K562 (cell line): ENCODE data around the gene MRPS15. TPM values are rescaled to one million over a fixed set of nuclear protein-coding genes. Genes with fewer than 3 reads are reported as not detected.
A peak's percentile ranks its signal among the peaks of the same experiment; 100 is the strongest.

Source experiments
- ASH1L ChIP-seq: fragments of 450-650 bp; IDR thresholded peaks from 2 replicates; pipeline ENCODE4 v1.6.1; 2018; ENCODE audit warnings: borderline replicate concordance, mild to moderate bottlenecking, low read depth; ENCODE audit not compliant: partially characterized antibody
- CREB1 ChIP-seq, 2 experiments: sonication (generic) in 1 of 2; formaldehyde crosslinking in 1 of 2; IDR thresholded peaks; 2 replicates each; pipeline versions ENCODE4 v1.6.1 to v1.8.0; 2012 to 2022; ENCODE audit warnings: inconsistent platforms in 1 of 2, mild to moderate bottlenecking in 1 of 2, missing genetic modification reagents in 1 of 2, moderate library complexity in 1 of 2
- FOXM1 ChIP-seq, 2 experiments: fragments of 450-650 bp in 1 of 2; sonication (generic) in 1 of 2; formaldehyde crosslinking in 1 of 2; IDR thresholded peaks; 2 replicates each; pipeline versions ENCODE4 v1.6.1 to v1.9.0; 2017 to 2022; ENCODE audit warnings: low read depth in 2 of 2, mild to moderate bottlenecking in 2 of 2, missing genetic modification reagents in 1 of 2, moderate library complexity in 1 of 2
- GABPB1 ChIP-seq: sonication (generic); formaldehyde crosslinking; IDR thresholded peaks from 2 replicates; pipeline ENCODE4 v1.8.0; 2022; ENCODE audit warnings: mild to moderate bottlenecking, missing genetic modification reagents
- GATA2 ChIP-seq: sonication (generic); formaldehyde crosslinking; IDR thresholded peaks from 2 replicates; pipeline ENCODE4 v1.4.0; 2020; ENCODE audit warnings: mild to moderate bottlenecking, missing genetic modification reagents
- NFATC3 ChIP-seq: fragments of 450-650 bp; IDR thresholded peaks from 2 replicates; pipeline ENCODE4 v1.6.1; 2017; ENCODE audit warnings: mild to moderate bottlenecking
- POLR2B ChIP-seq: fragments of 450-650 bp; IDR thresholded peaks from 2 replicates; pipeline ENCODE4 v1.6.1; 2018; ENCODE audit warnings: low read depth; ENCODE audit not compliant: partially characterized antibody
- POLR2H ChIP-seq: IDR thresholded peaks from 2 replicates; pipeline ENCODE4 v1.6.1; 2016; ENCODE audit warnings: missing genetic modification characterization, low read depth, mild to moderate bottlenecking, control low read depth, missing compliant biosample characterization, moderate library complexity
- ZNF584 ChIP-seq: fragments of 200-800 bp; sonication (Bioruptor generic); IDR thresholded peaks from 2 replicates; pipeline ENCODE4 v1.6.1; 2016; ENCODE audit warnings: low read depth, mild to moderate bottlenecking, missing genetic modification characterization, missing compliant biosample characterization
- polyA plus RNA-seq, 8 experiments: library from polyadenylated mRNA; depleted of rRNA in 4 of 8; stranded (reverse) in 5 of 8; unstranded in 3 of 8; fragments of >200 nt; fragmentation: Nextera tagmentation in 2 of 8; fragmentation: Illumina TruSeq in 1 of 8; extraction: Ambion mirVana in 2 of 8; extraction: Trizol in 1 of 8; gene quantifications; 2 replicates each; pipeline versions ENCODE4 v1.2.1 to v1.2.3, GENCODE V29; 2011 to 2014; ENCODE audit warnings: inconsistent platforms in 1 of 8, missing spikeins in 1 of 8
- total RNA-seq, 7 experiments: library from RNA; depleted of rRNA in 6 of 7; stranded (reverse); fragments of >200 nt in 6 of 7; fragmentation: Illumina TruSeq in 2 of 7; extraction: Trizol in 2 of 7; gene quantifications; 2 replicates each; pipeline versions ENCODE4 v1.2.1 to v1.2.3, GENCODE V29; 2011 to 2021; ENCODE audit warnings: low replicate concordance in 1 of 7
- TF ChIP-seq, protein P1 (sequence below): fragments of 450-650 bp; IDR thresholded peaks from 2 replicates; pipeline ENCODE4 v1.6.1; 2016; ENCODE audit warnings: missing biosample characterization, missing genetic modification characterization
- TF ChIP-seq, protein P2 (sequence below): sonication (generic); formaldehyde crosslinking; IDR thresholded peaks from 2 replicates; pipeline ENCODE4 v1.8.1; 2022; ENCODE audit warnings: missing genetic modification reagents
- TF ChIP-seq, protein P3 (sequence below), 3 experiments: IDR thresholded peaks in 2 of 3; conservative IDR thresholded peaks in 1 of 3; 2 replicates each; pipeline ENCODE4 v1.5.1; 2011 to 2012; ENCODE audit warnings: low read length in 3 of 3, mild to moderate bottlenecking in 3 of 3, control low read depth in 2 of 3, improper control_type of control experiment in 1 of 3, inconsistent platforms in 1 of 3, low read depth in 1 of 3, mixed read lengths in 1 of 3, moderate library complexity in 1 of 3; ENCODE audit not compliant: insufficient read depth in 2 of 3
- TF ChIP-seq, protein P4 (sequence below), 2 experiments: fragments of 450-650 bp; formaldehyde crosslinking in 1 of 2; IDR thresholded peaks; 2 replicates each; pipeline versions ENCODE4 v1.4.0 to v1.6.1; 2014 to 2020; ENCODE audit warnings: mild to moderate bottlenecking in 2 of 2, borderline replicate concordance in 1 of 2, low read depth in 1 of 2

The MRPS15 gene
- total and polyA plus RNA-seq, 9 of the 15 experiments (the other 6 are each of a cell fraction or from before 2014, with no cell fraction given) = 62.9 to 286 (median 149) TPM

DNA sequence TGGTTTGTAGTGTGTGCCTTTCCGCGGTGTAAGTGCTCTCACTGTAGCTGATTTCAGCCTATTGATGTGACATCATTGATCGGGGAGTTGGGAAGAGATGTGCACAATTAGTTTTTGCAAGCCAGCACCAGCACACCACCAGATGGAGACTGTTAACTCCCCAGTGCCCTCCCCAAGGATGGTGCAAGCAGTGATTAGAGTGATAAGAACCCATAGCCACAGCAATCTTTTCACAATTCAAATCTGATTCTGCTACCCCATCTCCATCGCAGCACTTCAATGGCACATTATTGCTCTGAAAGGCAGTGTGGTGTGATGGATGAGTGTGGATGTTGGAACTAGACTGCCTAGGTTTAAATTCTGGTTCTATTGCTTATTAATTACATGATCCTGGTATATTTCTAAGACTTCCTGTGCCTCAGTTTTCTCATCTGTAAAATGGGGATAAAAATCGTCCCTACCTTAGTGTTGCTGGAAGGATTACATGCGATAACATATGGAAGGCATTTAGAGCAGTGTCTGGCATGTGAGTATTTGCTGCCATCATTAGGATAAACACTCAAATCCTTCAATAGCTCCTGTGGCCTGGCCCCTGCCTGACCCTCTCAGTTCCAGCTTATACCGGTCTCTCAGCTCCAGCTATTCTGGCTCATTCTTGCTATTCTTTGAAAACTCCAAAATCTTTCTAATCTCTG is 11.9 kb upstream of the MRPS15 start (continued):
- TF ChIP-seq, protein P1, sequence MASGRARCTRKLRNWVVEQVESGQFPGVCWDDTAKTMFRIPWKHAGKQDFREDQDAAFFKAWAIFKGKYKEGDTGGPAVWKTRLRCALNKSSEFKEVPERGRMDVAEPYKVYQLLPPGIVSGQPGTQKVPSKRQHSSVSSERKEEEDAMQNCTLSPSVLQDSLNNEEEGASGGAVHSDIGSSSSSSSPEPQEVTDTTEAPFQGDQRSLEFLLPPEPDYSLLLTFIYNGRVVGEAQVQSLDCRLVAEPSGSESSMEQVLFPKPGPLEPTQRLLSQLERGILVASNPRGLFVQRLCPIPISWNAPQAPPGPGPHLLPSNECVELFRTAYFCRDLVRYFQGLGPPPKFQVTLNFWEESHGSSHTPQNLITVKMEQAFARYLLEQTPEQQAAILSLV (tag) = no peak
- TF ChIP-seq GATA2 (CRISPR knock-in tag) = 0 out of 2 replicates have a peak, but pooled peaks have one; percentile 22
- no peak for TF ChIP-seq FOXM1 (IDR thresholded peaks at IDR 0.05; ENCODE audit: low read depth)
- TF ChIP-seq FOXM1 (CRISPR knock-in tag; IDR thresholded peaks at IDR 0.05; ENCODE audit: low read depth) = no peak
- TF ChIP-seq NFATC3 = no peak
- TF ChIP-seq, protein P2, sequence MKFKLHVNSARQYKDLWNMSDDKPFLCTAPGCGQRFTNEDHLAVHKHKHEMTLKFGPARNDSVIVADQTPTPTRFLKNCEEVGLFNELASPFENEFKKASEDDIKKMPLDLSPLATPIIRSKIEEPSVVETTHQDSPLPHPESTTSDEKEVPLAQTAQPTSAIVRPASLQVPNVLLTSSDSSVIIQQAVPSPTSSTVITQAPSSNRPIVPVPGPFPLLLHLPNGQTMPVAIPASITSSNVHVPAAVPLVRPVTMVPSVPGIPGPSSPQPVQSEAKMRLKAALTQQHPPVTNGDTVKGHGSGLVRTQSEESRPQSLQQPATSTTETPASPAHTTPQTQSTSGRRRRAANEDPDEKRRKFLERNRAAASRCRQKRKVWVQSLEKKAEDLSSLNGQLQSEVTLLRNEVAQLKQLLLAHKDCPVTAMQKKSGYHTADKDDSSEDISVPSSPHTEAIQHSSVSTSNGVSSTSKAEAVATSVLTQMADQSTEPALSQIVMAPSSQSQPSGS = no peak
- no peak for TF ChIP-seq POLR2B
- no peak for TF ChIP-seq POLR2H (tag)
- TF ChIP-seq GABPB1 (CRISPR knock-in tag) = 0 out of 2 replicates have a peak, but pooled peaks have one; percentile 22
- TF ChIP-seq ASH1L = no peak
- no peak for TF ChIP-seq CREB1 (IDR thresholded peaks at IDR 0.05)
- TF ChIP-seq CREB1 (CRISPR knock-in tag; IDR thresholded peaks at IDR 0.05) = no peak
- TF ChIP-seq, protein P3, sequence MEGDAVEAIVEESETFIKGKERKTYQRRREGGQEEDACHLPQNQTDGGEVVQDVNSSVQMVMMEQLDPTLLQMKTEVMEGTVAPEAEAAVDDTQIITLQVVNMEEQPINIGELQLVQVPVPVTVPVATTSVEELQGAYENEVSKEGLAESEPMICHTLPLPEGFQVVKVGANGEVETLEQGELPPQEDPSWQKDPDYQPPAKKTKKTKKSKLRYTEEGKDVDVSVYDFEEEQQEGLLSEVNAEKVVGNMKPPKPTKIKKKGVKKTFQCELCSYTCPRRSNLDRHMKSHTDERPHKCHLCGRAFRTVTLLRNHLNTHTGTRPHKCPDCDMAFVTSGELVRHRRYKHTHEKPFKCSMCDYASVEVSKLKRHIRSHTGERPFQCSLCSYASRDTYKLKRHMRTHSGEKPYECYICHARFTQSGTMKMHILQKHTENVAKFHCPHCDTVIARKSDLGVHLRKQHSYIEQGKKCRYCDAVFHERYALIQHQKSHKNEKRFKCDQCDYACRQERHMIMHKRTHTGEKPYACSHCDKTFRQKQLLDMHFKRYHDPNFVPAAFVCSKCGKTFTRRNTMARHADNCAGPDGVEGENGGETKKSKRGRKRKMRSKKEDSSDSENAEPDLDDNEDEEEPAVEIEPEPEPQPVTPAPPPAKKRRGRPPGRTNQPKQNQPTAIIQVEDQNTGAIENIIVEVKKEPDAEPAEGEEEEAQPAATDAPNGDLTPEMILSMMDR (IDR thresholded peaks at IDR 0.05 in 2 of 3, conservative IDR thresholded peaks at IDR 0.05 in 1 of 3; ENCODE audit: insufficient read depth in 2 of 3, low read depth in 1 of 3, low read length in 3 of 3) = peak in 1 of 3 experiments; percentile 31; a peak in 2 of 6 replicates
- TF ChIP-seq, protein P4, sequence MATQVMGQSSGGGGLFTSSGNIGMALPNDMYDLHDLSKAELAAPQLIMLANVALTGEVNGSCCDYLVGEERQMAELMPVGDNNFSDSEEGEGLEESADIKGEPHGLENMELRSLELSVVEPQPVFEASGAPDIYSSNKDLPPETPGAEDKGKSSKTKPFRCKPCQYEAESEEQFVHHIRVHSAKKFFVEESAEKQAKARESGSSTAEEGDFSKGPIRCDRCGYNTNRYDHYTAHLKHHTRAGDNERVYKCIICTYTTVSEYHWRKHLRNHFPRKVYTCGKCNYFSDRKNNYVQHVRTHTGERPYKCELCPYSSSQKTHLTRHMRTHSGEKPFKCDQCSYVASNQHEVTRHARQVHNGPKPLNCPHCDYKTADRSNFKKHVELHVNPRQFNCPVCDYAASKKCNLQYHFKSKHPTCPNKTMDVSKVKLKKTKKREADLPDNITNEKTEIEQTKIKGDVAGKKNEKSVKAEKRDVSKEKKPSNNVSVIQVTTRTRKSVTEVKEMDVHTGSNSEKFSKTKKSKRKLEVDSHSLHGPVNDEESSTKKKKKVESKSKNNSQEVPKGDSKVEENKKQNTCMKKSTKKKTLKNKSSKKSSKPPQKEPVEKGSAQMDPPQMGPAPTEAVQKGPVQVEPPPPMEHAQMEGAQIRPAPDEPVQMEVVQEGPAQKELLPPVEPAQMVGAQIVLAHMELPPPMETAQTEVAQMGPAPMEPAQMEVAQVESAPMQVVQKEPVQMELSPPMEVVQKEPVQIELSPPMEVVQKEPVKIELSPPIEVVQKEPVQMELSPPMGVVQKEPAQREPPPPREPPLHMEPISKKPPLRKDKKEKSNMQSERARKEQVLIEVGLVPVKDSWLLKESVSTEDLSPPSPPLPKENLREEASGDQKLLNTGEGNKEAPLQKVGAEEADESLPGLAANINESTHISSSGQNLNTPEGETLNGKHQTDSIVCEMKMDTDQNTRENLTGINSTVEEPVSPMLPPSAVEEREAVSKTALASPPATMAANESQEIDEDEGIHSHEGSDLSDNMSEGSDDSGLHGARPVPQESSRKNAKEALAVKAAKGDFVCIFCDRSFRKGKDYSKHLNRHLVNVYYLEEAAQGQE (IDR thresholded peaks at IDR 0.05; ENCODE audit: borderline replicate concordance) = peak; percentile 15; the same call in 1 of the 2 replicates
- TF ChIP-seq, protein P4 (CRISPR knock-in tag; IDR thresholded peaks at IDR 0.05; ENCODE audit: low read depth) = no peak
- TF ChIP-seq ZNF584 (CRISPR knock-in tag) = no peak
